Type B pancreatic cell (in vitro differentiated cells): ENCODE data around the gene SCFD2. TPM values are rescaled to one million over a fixed set of nuclear protein-coding genes. Genes with fewer than 3 reads are reported as not detected.

Experiments
- DNase-seq: peaks from one replicate; pipeline ENCODE4 v3.0.0; 2021; ENCODE audit warnings: mixed read lengths; ENCODE audit not compliant: unreplicated experiment; ENCODE audit errors: extremely low spot score
- H3K27ac Mint-ChIP-seq: 2 replicates; pipeline ENCODE4 v1.8.0; 2021; ENCODE audit warnings: mild to moderate bottlenecking, mixed read lengths
- H3K27me3 Mint-ChIP-seq: 2 replicates; pipeline ENCODE4 v1.8.0; 2021; ENCODE audit warnings: mixed read lengths
- H3K36me3 Mint-ChIP-seq: 2 replicates; pipeline ENCODE4 v1.8.0; 2021; ENCODE audit warnings: mixed read lengths
- H3K4me1 Mint-ChIP-seq: one replicate; pipeline ENCODE4 v1.8.0; 2021; ENCODE audit warnings: mixed read lengths; ENCODE audit not compliant: unreplicated experiment
- H3K4me3 Mint-ChIP-seq: 2 replicates; pipeline ENCODE4 v1.8.0; 2021; ENCODE audit warnings: mild to moderate bottlenecking, mixed read lengths
- H3K9me3 Mint-ChIP-seq: 2 replicates; pipeline ENCODE4 v1.8.0; 2021; ENCODE audit warnings: mixed read lengths
- total RNA-seq: library from RNA; stranded (reverse); gene quantifications from 2 replicates; pipeline ENCODE4 v1.2.1, GENCODE V29; 2021; ENCODE audit warnings: low replicate concordance
- TF ChIP-seq, protein P1 (sequence below): fragments of 200-600 bp; sonication (generic); conservative IDR thresholded peaks from 2 replicates; pipeline ENCODE4 v1.5.0; 2021; ENCODE audit warnings: antibody characterized with exemption, mild to moderate bottlenecking

SCFD2 gene
- total RNA-seq, 1 donor from 2014 or later, result 11.2 TPM

DNA sequence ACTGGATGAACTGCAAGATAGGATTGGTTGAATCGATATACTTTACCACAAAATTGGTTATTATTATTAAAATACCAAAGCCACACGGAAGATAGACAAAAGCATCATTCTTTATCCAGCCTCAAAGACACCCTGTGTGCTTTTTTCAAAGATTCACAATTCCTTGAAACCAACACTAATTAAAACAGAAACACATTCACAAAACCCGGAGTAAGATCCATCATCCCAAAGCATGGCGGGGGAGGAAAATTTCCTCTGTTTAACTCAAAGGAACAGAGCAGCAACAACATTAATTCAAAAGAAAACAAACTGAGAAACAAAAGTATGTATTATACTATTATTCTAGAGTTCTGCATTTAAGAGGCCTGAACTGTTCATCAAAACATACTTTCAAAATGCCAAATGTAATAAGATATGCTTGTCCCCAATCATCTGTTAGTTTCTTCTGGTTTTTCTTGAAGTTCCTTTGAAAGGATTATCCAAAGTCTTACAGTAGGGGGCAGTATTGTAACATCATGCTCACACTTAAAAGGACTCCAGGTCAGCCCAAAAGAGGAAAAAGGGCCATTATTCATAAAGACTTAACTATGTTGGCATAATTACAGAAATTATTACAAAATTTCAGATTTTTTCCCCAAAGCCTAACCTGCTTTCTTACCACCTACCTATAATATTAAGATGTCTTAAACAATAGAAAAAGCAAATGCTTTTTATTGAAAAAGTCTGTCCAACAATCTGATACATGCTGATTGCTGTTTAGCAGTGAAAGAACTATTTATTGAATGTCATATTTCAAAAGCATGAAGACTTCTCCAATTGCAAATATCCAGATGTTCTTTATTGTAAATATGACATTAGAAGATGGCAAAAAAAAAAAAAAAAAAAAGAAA, 168.7 kb downstream of the SCFD2 start:
- TF ChIP-seq, protein P1, sequence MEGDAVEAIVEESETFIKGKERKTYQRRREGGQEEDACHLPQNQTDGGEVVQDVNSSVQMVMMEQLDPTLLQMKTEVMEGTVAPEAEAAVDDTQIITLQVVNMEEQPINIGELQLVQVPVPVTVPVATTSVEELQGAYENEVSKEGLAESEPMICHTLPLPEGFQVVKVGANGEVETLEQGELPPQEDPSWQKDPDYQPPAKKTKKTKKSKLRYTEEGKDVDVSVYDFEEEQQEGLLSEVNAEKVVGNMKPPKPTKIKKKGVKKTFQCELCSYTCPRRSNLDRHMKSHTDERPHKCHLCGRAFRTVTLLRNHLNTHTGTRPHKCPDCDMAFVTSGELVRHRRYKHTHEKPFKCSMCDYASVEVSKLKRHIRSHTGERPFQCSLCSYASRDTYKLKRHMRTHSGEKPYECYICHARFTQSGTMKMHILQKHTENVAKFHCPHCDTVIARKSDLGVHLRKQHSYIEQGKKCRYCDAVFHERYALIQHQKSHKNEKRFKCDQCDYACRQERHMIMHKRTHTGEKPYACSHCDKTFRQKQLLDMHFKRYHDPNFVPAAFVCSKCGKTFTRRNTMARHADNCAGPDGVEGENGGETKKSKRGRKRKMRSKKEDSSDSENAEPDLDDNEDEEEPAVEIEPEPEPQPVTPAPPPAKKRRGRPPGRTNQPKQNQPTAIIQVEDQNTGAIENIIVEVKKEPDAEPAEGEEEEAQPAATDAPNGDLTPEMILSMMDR, result peak; percentile 91
- Mint-ChIP-seq H3K27ac (no peak overlapping the region), H3K9me3 (no peaks in the 10 kb centered on the region), H3K4me1 (peaks cover 39% of the 10 kb centered on the region), H3K4me3 (peak overlapping the region; percentile 40), H3K27me3 (no peaks in the 10 kb centered on the region), H3K36me3 (no peaks in the 10 kb centered on the region)
- DNase-seq, result no peak

DNA sequence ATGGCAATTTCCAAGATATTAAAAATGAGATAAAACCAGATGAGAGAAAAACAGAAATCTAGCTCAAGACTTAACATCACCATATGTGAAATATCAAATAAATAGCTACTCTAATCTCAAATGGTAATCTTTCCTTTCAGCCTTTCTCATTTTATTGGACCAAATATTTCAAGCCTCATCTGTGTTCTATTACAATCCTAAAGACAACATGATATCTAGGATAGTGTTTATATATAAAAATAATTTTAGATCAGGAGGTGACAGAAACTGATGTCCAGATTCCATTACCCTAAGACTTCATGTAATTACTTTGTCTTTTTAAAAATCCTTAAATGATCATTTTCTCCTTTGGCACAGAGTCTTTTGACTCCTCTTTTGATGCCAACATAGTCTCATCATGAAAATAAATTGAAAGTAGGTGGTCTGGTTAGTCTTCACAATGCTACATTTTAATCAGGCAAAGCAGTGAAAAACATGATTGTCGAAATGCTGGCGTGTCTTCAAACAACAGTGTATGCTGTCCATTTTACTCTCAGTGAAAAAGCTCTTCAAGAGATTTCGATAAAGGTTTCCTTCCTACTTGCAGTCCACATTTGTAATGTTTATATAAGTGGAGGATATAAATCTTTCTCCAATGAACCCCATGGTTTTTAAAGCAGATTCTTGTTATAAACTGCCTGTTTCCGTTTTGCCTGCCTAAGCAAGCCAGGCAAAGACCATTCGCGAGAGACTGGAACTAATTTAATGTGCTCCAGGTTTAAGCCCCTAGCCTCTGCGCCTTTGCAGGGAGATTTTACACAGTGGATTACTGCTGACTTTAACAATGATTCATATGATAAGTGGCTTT, 169.8 kb downstream of the SCFD2 start:
- no peaks in the 10 kb centered on the region for H3K9me3 Mint-ChIP-seq
- H3K27ac Mint-ChIP-seq, result no peak overlapping the region
- H3K36me3 Mint-ChIP-seq, result no peaks in the 10 kb centered on the region
- H3K4me1 Mint-ChIP-seq, result peaks cover 39% of the 10 kb centered on the region
- TF ChIP-seq, protein P1, result no peak
- peak overlapping the region; percentile 46 for H3K4me3 Mint-ChIP-seq
- DNase-seq, result no peak
- no peaks in the 10 kb centered on the region for H3K27me3 Mint-ChIP-seq

DNA sequence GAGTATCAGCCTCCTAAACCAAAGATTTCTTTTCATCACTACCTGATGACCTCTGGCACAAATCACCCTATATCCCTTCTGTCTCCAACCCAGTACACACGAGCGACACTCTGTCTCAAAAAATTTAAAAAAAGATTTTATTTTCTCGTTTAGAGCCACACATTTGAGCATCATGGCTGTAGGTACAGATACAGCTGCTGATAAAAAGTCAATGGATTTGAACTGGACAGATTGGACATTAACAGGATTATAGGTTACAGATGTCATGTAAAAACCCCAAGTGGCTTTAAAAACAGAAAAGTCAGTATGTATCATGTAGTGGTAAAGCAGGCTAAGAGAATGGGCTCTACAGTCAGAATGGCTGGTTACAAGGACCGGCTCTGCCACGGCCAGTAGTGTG, 171.1 kb downstream of the SCFD2 start:
- H3K4me1 Mint-ChIP-seq, result peaks cover 39% of the 10 kb centered on the region
- H3K36me3 Mint-ChIP-seq, result no peaks in the 10 kb centered on the region
- H3K27me3 Mint-ChIP-seq, result no peaks in the 10 kb centered on the region
- peak overlapping the region; percentile 29 for H3K27ac Mint-ChIP-seq
- TF ChIP-seq, protein P1, result no peak
- peak overlapping the region; percentile 30 for H3K4me3 Mint-ChIP-seq
- no peak for DNase-seq
- no peaks in the 10 kb centered on the region for H3K9me3 Mint-ChIP-seq

DNA sequence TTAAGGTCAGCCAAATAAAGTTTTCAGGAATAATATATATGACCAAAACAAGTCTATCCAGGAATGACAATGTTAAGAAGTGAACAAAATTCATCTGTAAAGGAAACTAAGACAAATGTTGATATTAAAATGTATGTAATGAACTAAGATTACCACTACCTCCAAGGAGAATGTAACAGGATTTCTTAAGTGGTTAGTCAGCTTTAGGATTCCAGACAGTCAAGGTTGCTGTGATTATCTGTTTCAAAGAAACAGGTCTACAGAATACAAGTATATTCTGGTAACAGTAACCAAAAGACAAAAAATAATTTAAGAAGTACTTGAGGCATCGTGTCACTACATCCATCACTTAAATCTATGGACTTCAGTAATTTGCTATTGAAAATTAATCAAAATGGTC, 172.8 kb downstream of the SCFD2 start:
- H3K27me3 Mint-ChIP-seq, result no peaks in the 10 kb centered on the region
- H3K9me3 Mint-ChIP-seq, result no peaks in the 10 kb centered on the region
- DNase-seq, result no peak
- H3K27ac Mint-ChIP-seq, result no peak overlapping the region
- no peaks in the 10 kb centered on the region for H3K36me3 Mint-ChIP-seq
- H3K4me1 Mint-ChIP-seq, result peaks cover 42% of the 10 kb centered on the region
- TF ChIP-seq, protein P1, result no peak
- no peak overlapping the region for H3K4me3 Mint-ChIP-seq

DNA sequence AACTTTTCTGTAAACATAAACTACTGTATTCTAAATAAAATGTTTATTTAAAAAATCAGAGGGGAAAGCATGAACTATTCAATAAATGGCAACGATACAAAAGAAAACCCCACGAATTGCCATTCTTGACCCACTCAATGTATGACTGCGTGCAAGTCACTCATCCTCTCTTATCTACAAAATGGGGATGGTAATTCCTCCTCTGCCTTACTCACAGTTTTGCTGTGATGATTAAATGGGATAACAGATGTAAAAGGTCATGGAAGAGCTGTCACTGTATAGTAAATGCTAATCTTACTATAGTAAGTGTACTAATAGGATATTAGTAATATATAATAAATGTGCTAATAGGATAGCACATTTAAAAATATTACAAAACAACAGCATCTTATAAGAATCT, 173.4 kb downstream of the SCFD2 start:
- Mint-ChIP-seq H3K27ac (no peak overlapping the region), H3K4me1 (peaks cover 40% of the 10 kb centered on the region), H3K4me3 (no peak overlapping the region), H3K9me3 (no peaks in the 10 kb centered on the region), H3K36me3 (no peaks in the 10 kb centered on the region), H3K27me3 (no peaks in the 10 kb centered on the region)
- no peak for DNase-seq
- TF ChIP-seq, protein P1, result no peak
